PFSK-1 (cell line): ENCODE results near the gene PCBP3.

Experiments
- POLR2AphosphoS5 ChIP-seq: IDR thresholded peaks from 2 replicates; pipeline ENCODE4 v1.6.1; 2012; ENCODE audit warnings: low read depth, mild to moderate bottlenecking, control low read depth, low read length, moderate library complexity
- SIN3A ChIP-seq: IDR thresholded peaks from 2 replicates; pipeline ENCODE4 v1.6.1; 2012; ENCODE audit warnings: mild to moderate bottlenecking, low read length, moderate library complexity, borderline replicate concordance; ENCODE audit not compliant: insufficient read depth
- TAF1 ChIP-seq: IDR thresholded peaks from 2 replicates; pipeline ENCODE4 v1.6.1; 2012; ENCODE audit warnings: low read length, control low read depth, borderline replicate concordance; ENCODE audit not compliant: insufficient read depth
- TF ChIP-seq, protein P1 (sequence below), 2 experiments: IDR thresholded peaks; 2 replicates each; pipeline versions ENCODE4 v1.6.1 to v1.8.0; 2011 to 2012; ENCODE audit warnings: low read depth in 2 of 2, low read length in 2 of 2, control low read depth in 1 of 2, inconsistent platforms in 1 of 2, mild to moderate bottlenecking in 1 of 2, moderate library complexity in 1 of 2; ENCODE audit not compliant: insufficient read depth in 1 of 2

DNA sequence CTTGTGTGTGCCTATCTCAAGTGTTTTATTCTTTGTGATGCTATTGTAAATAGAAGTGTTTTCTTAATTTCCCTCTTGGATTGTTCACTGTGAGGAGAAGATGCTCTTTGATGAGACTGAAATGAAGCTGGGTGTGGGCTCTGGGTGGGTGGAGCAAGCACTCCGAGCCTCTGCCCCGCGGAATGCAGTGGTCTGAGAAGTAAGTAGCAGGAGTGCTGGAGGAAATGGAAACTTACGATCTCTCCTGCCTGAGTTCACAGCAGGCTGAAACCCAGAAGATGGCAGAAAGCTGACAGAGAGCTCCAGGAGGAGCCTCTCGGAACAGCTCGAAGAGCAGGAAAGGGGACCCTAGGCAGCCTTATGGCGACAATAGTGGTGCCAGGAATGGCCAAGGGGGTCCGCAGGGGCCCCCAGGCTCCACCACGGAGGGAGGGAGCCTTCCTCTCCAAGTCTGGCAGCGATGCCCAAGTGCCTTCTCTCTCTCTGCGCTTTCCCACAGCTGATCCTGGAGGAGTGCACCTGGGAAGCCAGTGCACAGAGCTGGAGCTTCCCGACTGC, 211.2 kb downstream of the PCBP3 start:
- TF ChIP-seq TAF1 (no peak), POLR2AphosphoS5 (no peak), SIN3A (no peak)
- TF ChIP-seq, protein P1, sequence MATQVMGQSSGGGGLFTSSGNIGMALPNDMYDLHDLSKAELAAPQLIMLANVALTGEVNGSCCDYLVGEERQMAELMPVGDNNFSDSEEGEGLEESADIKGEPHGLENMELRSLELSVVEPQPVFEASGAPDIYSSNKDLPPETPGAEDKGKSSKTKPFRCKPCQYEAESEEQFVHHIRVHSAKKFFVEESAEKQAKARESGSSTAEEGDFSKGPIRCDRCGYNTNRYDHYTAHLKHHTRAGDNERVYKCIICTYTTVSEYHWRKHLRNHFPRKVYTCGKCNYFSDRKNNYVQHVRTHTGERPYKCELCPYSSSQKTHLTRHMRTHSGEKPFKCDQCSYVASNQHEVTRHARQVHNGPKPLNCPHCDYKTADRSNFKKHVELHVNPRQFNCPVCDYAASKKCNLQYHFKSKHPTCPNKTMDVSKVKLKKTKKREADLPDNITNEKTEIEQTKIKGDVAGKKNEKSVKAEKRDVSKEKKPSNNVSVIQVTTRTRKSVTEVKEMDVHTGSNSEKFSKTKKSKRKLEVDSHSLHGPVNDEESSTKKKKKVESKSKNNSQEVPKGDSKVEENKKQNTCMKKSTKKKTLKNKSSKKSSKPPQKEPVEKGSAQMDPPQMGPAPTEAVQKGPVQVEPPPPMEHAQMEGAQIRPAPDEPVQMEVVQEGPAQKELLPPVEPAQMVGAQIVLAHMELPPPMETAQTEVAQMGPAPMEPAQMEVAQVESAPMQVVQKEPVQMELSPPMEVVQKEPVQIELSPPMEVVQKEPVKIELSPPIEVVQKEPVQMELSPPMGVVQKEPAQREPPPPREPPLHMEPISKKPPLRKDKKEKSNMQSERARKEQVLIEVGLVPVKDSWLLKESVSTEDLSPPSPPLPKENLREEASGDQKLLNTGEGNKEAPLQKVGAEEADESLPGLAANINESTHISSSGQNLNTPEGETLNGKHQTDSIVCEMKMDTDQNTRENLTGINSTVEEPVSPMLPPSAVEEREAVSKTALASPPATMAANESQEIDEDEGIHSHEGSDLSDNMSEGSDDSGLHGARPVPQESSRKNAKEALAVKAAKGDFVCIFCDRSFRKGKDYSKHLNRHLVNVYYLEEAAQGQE (IDR thresholded peaks at IDR 0.05; ENCODE audit: insufficient read depth in 1 of 2, low read depth in 2 of 2, low read length in 2 of 2): no peak
